ENCODE results near the gene FAM111A. TPM values are rescaled to one million over a fixed set of nuclear protein-coding genes. Genes with fewer than 3 reads are reported as not detected.

Gene FAM111A
- total RNA-seq, 1 donor = 60.0 TPM

DNA sequence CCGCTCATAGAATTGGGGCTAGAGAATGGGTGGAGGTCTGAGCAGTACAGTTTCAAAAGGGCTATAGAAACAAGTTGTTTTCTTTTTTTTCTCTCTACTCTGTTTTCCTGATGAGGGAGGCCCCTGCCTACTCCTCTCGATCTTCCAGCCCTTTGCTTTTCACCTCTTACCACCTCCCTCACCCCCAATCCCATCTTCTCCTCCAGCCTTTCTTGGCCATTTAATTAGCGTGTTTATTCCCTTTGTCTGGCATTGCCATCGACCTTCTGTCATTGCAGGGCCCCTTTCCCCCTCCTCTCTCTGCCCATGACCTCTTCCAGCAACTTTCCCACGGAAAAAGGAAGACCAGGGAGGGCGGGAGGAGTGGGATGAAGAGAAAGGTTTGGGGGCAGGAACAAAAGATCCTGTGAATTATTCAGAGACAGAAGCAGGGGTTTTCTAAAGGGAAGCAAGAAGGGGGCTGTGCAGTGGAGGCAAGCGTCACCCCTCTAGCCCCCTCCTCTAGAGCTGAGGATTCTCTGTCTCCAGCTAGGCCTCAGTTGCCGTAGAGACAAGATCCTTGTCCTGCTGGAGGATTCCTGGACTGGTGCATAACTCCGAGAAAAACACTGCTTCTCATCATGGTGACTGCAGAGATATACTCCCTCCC lies 42.2 kb downstream of the FAM111A start:
- TF ChIP-seq, protein P1, sequence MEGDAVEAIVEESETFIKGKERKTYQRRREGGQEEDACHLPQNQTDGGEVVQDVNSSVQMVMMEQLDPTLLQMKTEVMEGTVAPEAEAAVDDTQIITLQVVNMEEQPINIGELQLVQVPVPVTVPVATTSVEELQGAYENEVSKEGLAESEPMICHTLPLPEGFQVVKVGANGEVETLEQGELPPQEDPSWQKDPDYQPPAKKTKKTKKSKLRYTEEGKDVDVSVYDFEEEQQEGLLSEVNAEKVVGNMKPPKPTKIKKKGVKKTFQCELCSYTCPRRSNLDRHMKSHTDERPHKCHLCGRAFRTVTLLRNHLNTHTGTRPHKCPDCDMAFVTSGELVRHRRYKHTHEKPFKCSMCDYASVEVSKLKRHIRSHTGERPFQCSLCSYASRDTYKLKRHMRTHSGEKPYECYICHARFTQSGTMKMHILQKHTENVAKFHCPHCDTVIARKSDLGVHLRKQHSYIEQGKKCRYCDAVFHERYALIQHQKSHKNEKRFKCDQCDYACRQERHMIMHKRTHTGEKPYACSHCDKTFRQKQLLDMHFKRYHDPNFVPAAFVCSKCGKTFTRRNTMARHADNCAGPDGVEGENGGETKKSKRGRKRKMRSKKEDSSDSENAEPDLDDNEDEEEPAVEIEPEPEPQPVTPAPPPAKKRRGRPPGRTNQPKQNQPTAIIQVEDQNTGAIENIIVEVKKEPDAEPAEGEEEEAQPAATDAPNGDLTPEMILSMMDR (IDR thresholded peaks at IDR 0.05; ENCODE audit: insufficient read depth, low read depth, low read length) = no peak
- H3K4me3 ChIP-seq (ENCODE audit: low read depth, low read length) = no peak overlapping the region
- no peak for DNase-seq (ENCODE audit: low read depth)

DNA sequence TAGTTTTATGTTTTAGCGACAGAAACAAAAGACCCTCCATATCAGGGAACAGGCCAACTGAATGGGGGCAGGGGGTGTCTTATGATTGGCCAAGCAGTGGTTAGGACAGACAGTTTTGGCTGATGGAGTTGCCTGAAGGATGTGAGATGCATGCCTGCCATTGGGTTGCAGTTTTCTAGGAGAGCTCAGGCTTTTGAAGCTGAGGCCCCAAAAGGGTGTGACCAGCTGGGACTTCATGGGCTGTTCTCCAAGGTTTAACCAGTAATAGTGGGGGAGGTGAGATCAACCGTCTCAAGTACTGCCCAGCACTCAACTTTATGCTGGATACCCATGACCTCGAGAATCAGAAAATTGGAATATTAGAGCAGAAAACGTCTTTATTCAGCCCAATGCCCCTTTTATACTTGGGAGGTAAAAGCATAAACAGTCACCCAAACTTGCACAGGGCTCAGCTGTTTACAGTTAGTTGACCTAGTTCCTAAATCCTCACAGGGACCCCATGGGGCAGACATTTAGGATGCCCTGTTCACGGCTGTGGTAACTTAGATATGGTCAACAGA lies 42.8 kb downstream of the FAM111A start:
- DNase-seq (ENCODE audit: low read depth) = no peak
- TF ChIP-seq, protein P1 (IDR thresholded peaks at IDR 0.05; ENCODE audit: insufficient read depth, low read depth, low read length) = no peak

DNA sequence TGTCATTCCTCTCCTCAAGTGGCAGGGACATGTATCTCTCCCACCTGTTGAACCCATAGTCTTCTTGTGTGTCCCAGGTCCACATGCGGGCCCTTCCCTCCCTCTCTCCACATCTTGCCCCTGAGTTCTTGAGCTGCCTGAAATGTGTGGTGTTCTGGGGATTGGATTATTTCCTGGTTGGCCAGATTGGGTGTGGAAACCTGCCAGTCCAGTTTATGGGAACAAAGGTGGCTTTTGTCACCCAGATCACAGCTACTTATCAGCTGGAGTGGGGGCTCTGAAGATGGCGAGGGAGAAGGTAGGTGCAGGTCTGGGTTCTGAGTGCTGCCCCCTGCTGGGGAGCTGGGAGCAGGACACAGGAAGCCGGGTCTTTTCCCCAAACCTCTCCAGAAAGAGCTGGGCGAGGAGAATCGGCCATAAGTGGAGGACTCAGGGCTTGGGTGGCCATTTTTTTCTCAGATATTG lies 43.5 kb downstream of the FAM111A start:
- no peak overlapping the region for H3K4me3 ChIP-seq (ENCODE audit: low read depth, low read length)
- TF ChIP-seq, protein P1 (IDR thresholded peaks at IDR 0.05; ENCODE audit: insufficient read depth, low read depth, low read length) = peak; percentile 67
- DNase-seq (ENCODE audit: low read depth) = no peak

More for the DNA sequence above, 42.8 kb downstream of the FAM111A start:
- no peak overlapping the region for H3K4me3 ChIP-seq (ENCODE audit: low read depth, low read length)

DNA sequence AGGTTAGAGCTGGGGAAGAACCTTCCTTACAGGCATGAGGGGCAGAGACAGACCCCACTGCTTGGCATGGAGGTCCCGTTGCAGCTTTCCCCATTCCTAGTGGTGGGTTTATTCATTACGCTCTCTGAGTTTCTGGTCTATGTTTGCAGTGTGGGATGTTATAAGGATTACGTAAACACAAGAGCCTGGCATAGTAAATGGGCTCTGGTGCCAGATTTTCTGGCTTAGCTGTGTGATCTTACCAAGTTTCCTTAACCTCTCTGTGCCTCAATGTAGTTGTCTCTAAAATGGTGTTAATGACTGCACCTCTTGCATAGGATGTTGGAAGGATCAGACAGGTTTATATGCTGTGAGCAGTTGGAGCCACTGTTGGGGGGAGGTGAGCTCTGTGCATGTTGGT lies 44.4 kb downstream of the FAM111A start:
- no peak for DNase-seq (ENCODE audit: low read depth)
- no peak overlapping the region for H3K4me3 ChIP-seq (ENCODE audit: low read depth, low read length)
- TF ChIP-seq, protein P1 (IDR thresholded peaks at IDR 0.05; ENCODE audit: insufficient read depth, low read depth, low read length) = no peak

DNA sequence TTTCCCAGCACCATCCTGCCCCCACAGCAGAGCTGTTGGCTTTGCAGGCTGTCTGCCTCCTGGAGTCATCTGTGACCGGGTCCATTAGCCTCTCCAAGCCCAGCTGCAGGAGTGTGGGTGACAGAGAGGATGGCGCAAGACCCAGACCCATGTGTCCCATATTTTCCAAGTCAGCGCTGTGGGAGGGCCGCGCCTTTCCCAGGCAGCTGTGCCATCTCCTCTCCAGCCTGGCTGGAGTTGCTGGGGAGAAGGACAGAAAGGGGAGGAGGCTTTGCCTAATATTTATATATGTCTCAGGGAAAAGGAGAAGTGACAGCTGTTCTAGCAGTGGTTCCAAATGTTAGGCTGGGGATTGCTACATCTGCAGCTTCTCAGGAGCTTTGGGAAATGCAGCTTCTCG lies 44.9 kb downstream of the FAM111A start:
- peak; percentile 72 for DNase-seq (ENCODE audit: low read depth)
- TF ChIP-seq, protein P1 (IDR thresholded peaks at IDR 0.05; ENCODE audit: insufficient read depth, low read depth, low read length) = no peak
- no peak overlapping the region for H3K4me3 ChIP-seq (ENCODE audit: low read depth, low read length)

DNA sequence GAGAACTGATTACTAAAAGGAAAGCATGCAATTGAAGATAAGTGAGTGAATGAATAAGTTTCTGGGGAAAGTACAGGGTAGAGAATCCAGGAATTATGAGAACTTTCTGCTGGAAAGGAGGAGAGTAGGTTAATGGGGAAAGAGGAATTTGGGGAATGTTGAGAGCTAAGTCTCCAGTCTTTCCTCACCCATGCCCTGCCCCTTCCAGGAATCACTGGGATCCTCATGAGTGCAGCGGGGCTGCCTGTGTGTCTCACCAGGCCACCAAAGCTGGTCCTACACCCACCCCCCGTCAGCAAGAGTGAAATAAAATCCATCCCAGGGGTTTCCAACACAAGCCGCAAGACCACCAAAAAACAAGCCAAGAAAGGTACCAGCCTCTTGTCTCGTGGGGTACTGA lies 46.3 kb downstream of the FAM111A start:
- H3K4me3 ChIP-seq (ENCODE audit: low read depth, low read length) = no peak overlapping the region
- peak; percentile 26 for DNase-seq (ENCODE audit: low read depth)
- TF ChIP-seq, protein P1 (IDR thresholded peaks at IDR 0.05; ENCODE audit: insufficient read depth, low read depth, low read length) = no peak

Data from fibroblast of villous mesenchyme (primary cell).